Adrenal gland (tissue), 5 donors: ENCODE measurements around the gene GDPD4.

Experiments used
- CTCF ChIP-seq, 6 experiments: fragments of 450-650 bp in 4 of 6; fragments of 200-600 bp in 2 of 6; sonication (generic) in 1 of 6; IDR thresholded peaks; 1 replicate in 5 of 6; 2 replicates in 1 of 6; pipeline versions ENCODE4 v1.5.1 to v1.8.0; 2016 to 2021; ENCODE audit warnings: antibody characterized with exemption in 6 of 6, mild to moderate bottlenecking in 2 of 6, moderate library complexity in 1 of 6
- POLR2A ChIP-seq, 2 donors: fragments of 450-650 bp; IDR thresholded peaks; one replicate each; pipeline ENCODE4 v1.6.1; 2017; ENCODE audit warnings: antibody characterized with exemption in 2 of 2, mild to moderate bottlenecking in 2 of 2, moderate library complexity in 1 of 2
- donor health status: DM: no; HTN: no; CAD: no.

GRCh38 chr11:77215106-77215505 is 86.4 kb downstream of the GDPD4 start:
- no peak for TF ChIP-seq CTCF (IDR thresholded peaks at IDR 0.05)
- no peak for TF ChIP-seq POLR2A (IDR thresholded peaks at IDR 0.05)
